ENCODE results near the gene SMOC2.

The SMOC2 gene

GRCh38 chr6:168574075-168574698, 133.2 kb downstream of the SMOC2 start:
- no peak for DNase-seq (ENCODE audit: low read depth)
- TF ChIP-seq, protein P1, sequence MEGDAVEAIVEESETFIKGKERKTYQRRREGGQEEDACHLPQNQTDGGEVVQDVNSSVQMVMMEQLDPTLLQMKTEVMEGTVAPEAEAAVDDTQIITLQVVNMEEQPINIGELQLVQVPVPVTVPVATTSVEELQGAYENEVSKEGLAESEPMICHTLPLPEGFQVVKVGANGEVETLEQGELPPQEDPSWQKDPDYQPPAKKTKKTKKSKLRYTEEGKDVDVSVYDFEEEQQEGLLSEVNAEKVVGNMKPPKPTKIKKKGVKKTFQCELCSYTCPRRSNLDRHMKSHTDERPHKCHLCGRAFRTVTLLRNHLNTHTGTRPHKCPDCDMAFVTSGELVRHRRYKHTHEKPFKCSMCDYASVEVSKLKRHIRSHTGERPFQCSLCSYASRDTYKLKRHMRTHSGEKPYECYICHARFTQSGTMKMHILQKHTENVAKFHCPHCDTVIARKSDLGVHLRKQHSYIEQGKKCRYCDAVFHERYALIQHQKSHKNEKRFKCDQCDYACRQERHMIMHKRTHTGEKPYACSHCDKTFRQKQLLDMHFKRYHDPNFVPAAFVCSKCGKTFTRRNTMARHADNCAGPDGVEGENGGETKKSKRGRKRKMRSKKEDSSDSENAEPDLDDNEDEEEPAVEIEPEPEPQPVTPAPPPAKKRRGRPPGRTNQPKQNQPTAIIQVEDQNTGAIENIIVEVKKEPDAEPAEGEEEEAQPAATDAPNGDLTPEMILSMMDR (IDR thresholded peaks at IDR 0.05; ENCODE audit: low read length, missing control alignments): no peak
- H3K4me3 ChIP-seq (replicated peaks; ENCODE audit: low read depth, low read length): no peak overlapping the region

DNA sequence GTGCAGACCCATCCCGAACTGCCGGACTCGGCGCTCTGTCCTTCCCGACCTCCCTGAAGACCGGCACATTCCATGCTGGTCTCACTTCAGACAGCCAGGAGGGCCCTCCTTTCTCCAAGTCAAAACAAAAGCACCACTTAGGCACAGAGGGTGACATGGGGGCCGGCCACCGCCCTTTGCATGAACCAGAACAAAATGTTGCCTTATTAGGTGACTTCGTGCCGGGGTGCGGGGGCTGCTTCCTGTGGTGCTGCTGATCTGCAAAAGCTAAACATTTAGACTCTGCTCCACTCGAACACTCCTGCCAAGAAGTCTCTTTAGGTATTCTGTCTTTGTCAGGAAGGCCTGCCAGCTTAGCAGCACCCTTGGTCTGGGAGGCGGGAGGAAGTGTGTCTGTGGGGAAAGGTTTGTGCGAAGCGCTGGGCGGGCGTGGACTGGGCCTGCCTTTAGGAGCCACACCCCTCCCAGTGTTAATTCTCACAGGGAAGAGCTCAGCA, 133.8 kb downstream of the SMOC2 start:
- peak; percentile 14 for DNase-seq (ENCODE audit: low read depth)
- TF ChIP-seq, protein P1 (IDR thresholded peaks at IDR 0.05; ENCODE audit: low read length, missing control alignments): no peak

GRCh38 chr6:168575346-168576098, 134.5 kb downstream of the SMOC2 start:
- H3K4me3 ChIP-seq (replicated peaks; ENCODE audit: low read depth, low read length): no peak overlapping the region
- TF ChIP-seq, protein P1 (IDR thresholded peaks at IDR 0.05; ENCODE audit: low read length, missing control alignments): no peak
- no peak for DNase-seq (ENCODE audit: low read depth)

More for the DNA sequence above, 133.8 kb downstream of the SMOC2 start:
- H3K4me3 ChIP-seq (replicated peaks; ENCODE audit: low read depth, low read length): no peak overlapping the region

DNA sequence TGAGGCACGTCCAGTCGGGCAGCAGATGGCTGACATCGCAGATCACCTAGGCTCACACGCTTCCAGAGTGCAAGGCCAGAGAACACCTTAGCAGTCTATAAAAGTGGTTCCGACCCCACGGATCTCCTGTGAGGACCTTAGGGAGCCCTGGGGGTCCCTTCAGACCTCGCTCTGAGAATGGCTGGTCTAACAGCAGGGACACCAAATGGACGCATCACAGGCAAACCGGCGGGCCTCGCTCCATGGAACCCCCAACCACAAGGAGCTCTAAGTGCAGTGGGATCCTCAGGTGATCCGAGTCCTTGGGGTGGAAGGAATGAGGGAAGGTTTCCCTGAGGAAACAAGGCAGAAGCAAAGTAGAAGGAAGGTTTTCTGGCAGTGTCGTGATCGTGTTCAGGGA, 135.4 kb downstream of the SMOC2 start:
- TF ChIP-seq, protein P1 (IDR thresholded peaks at IDR 0.05; ENCODE audit: low read length, missing control alignments): no peak
- no peak overlapping the region for H3K4me3 ChIP-seq (replicated peaks; ENCODE audit: low read depth, low read length)
- no peak for DNase-seq (ENCODE audit: low read depth)

GRCh38 chr6:168577496-168577895, 136.5 kb downstream of the SMOC2 start:
- H3K4me3 ChIP-seq (replicated peaks; ENCODE audit: low read depth, low read length): no peak overlapping the region
- TF ChIP-seq, protein P1 (IDR thresholded peaks at IDR 0.05; ENCODE audit: low read length, missing control alignments): no peak
- DNase-seq (ENCODE audit: low read depth): no peak

DNA sequence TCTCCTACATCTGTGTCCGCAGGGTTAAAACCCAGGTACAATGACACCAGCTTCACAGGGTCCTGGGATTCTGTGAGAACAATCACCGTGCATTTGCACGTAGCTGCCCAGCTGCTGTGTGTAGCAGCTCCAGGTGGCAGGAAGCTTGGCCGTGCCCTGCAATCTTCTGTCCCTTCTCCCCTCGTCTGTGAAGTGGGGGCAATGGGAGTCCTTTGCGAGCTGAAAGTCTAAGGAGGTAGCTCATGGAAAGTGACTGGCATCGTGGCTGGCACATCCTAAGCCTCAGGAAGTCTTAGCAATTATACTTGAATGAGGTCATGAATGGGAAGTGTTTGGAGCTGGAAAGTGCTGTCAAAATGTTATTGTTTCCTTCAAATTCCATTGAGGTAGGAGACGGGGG, 137.1 kb downstream of the SMOC2 start:
- DNase-seq (ENCODE audit: low read depth): no peak
- TF ChIP-seq, protein P1 (IDR thresholded peaks at IDR 0.05; ENCODE audit: low read length, missing control alignments): no peak
- no peak overlapping the region for H3K4me3 ChIP-seq (replicated peaks; ENCODE audit: low read depth, low read length)

All from fibroblast of pulmonary artery (primary cell).